SK-N-SH treated with all-trans-retinoic acid at 6 μM for 48 hours (cell line): ENCODE measurements around the gene AATF.

Experiments
- ATAC-seq: fragments of 200-7000 bp; cut with Tn5 transposase; 3 replicates; pipeline ENCODE4 v1.9.1; 2020; ENCODE audit warnings: mild to moderate bottlenecking, moderate library complexity
- ARNTL ChIP-seq: fragments of 450-650 bp; formaldehyde crosslinking; IDR thresholded peaks from 2 replicates; pipeline ENCODE4 v1.5.0; 2020; ENCODE audit warnings: low read depth, mild to moderate bottlenecking, moderate library complexity, borderline replicate concordance
- BACH2 ChIP-seq: fragments of 250-450 bp; sonication (Bioruptor Pico); IDR thresholded peaks from 2 replicates; pipeline ENCODE4 v1.9.0; 2021; ENCODE audit warnings: mild to moderate bottlenecking, borderline replicate concordance
- CSDC2 ChIP-seq: fragments of 250-450 bp; sonication (Bioruptor Pico); IDR thresholded peaks from 2 replicates; pipeline ENCODE4 v1.5.0; 2020; ENCODE audit warnings: mild to moderate bottlenecking, moderate library complexity
- ESRRG ChIP-seq: fragments of 250-450 bp; sonication (Bioruptor Pico); IDR thresholded peaks from 2 replicates; pipeline ENCODE4 v1.6.1; 2021; ENCODE audit warnings: mild to moderate bottlenecking
- GLIS3 ChIP-seq: fragments of 250-450 bp; sonication (Bioruptor Pico); IDR thresholded peaks from 2 replicates; pipeline ENCODE4 v1.5.0; 2020; ENCODE audit warnings: mild to moderate bottlenecking, moderate library complexity
- ISL1 ChIP-seq: fragments of 250-450 bp; sonication (Bioruptor Pico); IDR thresholded peaks from 2 replicates; pipeline ENCODE4 v2.1.2; 2022; ENCODE audit warnings: mild to moderate bottlenecking, moderate library complexity
- OSR1 ChIP-seq: fragments of 250-450 bp; sonication (Bioruptor Pico); IDR thresholded peaks from 2 replicates; pipeline ENCODE4 v1.8.0; 2022; ENCODE audit warnings: moderate library complexity, mild to moderate bottlenecking, inconsistent platforms
- POU6F1 ChIP-seq: fragments of 250-450 bp; sonication (Bioruptor Pico); IDR thresholded peaks from 2 replicates; pipeline ENCODE4 v1.8.0; 2021; ENCODE audit warnings: low read depth, mild to moderate bottlenecking, moderate library complexity, borderline replicate concordance
- PPARA ChIP-seq: fragments of 250-450 bp; sonication (Bioruptor Pico); IDR thresholded peaks from 2 replicates; pipeline ENCODE4 v1.5.0; 2020; ENCODE audit warnings: mild to moderate bottlenecking, borderline replicate concordance
- RARB ChIP-seq: fragments of 250-450 bp; sonication (Bioruptor Pico); IDR thresholded peaks from 2 replicates; pipeline ENCODE4 v1.8.0; 2021; ENCODE audit warnings: mild to moderate bottlenecking, moderate library complexity
- SNAI2 ChIP-seq: fragments of 250-450 bp; sonication (Bioruptor Pico); IDR thresholded peaks from 2 replicates; pipeline ENCODE4 v1.5.0; 2020; ENCODE audit warnings: mild to moderate bottlenecking, moderate library complexity
- TCF4 ChIP-seq: fragments of 250-450 bp; sonication (Bioruptor Pico); IDR thresholded peaks from 2 replicates; pipeline ENCODE4 v1.8.0; 2021; ENCODE audit warnings: mild to moderate bottlenecking, moderate library complexity, borderline replicate concordance
- TOX ChIP-seq: fragments of 250-450 bp; sonication (Bioruptor Pico); IDR thresholded peaks from 2 replicates; pipeline ENCODE4 v1.8.0; 2021; ENCODE audit warnings: mild to moderate bottlenecking, moderate library complexity, borderline replicate concordance
- ZC3H10 ChIP-seq: fragments of 250-450 bp; sonication (Bioruptor Pico); IDR thresholded peaks from 2 replicates; pipeline ENCODE4 v1.5.1; 2021; ENCODE audit warnings: mild to moderate bottlenecking, moderate library complexity
- ZFP3 ChIP-seq: fragments of 250-450 bp; sonication (Bioruptor Pico); IDR thresholded peaks from 2 replicates; pipeline ENCODE4 v1.5.0; 2020; ENCODE audit warnings: mild to moderate bottlenecking, moderate library complexity
- ZFP30 ChIP-seq: fragments of 450-650 bp; formaldehyde crosslinking; IDR thresholded peaks from 2 replicates; pipeline ENCODE4 v1.5.0; 2022; ENCODE audit warnings: mild to moderate bottlenecking, moderate library complexity
- ZNF565 ChIP-seq: fragments of 450-650 bp; formaldehyde crosslinking; conservative IDR thresholded peaks from 2 replicates; pipeline ENCODE4 v1.5.0; 2020; ENCODE audit warnings: low read depth, mild to moderate bottlenecking, moderate library complexity
- ZNF70 ChIP-seq: fragments of 450-650 bp; formaldehyde crosslinking; IDR thresholded peaks from 2 replicates; pipeline ENCODE4 v1.5.0; 2020; ENCODE audit warnings: mild to moderate bottlenecking, moderate library complexity
- ZNF8 ChIP-seq: fragments of 450-650 bp; formaldehyde crosslinking; IDR thresholded peaks from 2 replicates; pipeline ENCODE4 v1.5.0; 2020; ENCODE audit warnings: mild to moderate bottlenecking, moderate library complexity
- TF ChIP-seq, protein P1 (sequence below): fragments of 250-450 bp; sonication (Bioruptor Pico); IDR thresholded peaks from 2 replicates; pipeline ENCODE4 v1.5.0; 2020; ENCODE audit warnings: mild to moderate bottlenecking, moderate library complexity
- TF ChIP-seq, protein P2 (sequence below): fragments of 250-450 bp; sonication (Bioruptor Pico); IDR thresholded peaks from 2 replicates; pipeline ENCODE4 v1.8.0; 2020; ENCODE audit warnings: mild to moderate bottlenecking, moderate library complexity, borderline replicate concordance
- TF ChIP-seq, protein P3 (sequence below): fragments of 250-450 bp; sonication (Bioruptor Pico); IDR thresholded peaks from 2 replicates; pipeline ENCODE4 v1.5.1; 2020; ENCODE audit warnings: low read depth, mild to moderate bottlenecking, moderate library complexity

Gene AATF

DNA sequence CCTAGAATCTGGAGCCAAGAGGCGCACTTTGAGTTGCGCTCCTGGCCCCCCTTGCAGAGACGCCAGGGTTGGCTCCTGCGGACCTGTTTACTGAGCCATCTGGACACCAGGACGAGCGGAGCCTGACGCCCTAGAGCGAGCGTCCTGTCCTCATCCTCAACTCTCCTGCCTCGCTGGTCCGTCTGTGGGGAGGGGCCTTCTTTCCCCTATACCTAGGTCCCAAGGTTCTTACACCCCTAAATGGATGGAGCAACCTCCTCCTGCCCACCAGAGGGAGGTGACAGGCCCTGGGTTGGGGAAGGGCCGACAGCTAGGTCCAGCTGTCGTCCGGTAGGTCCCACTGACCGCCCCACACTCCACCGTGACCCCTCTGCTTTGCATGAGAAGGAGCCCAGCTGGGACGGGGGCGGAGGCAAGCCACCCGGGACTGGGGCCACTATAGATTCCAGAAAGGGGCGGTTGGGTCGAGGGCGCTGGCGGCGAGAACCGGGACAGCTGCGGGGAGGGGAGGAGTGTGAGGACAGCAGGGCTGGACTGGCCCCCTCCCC, 14.5 kb upstream of the AATF start:
- TF ChIP-seq ZNF70 (CRISPR knock-in tag) (no peak), SNAI2 (CRISPR knock-in tag) (no peak), CSDC2 (CRISPR knock-in tag) (no peak), ZNF8 (CRISPR knock-in tag) (no peak)
- ATAC-seq = no peak

DNA sequence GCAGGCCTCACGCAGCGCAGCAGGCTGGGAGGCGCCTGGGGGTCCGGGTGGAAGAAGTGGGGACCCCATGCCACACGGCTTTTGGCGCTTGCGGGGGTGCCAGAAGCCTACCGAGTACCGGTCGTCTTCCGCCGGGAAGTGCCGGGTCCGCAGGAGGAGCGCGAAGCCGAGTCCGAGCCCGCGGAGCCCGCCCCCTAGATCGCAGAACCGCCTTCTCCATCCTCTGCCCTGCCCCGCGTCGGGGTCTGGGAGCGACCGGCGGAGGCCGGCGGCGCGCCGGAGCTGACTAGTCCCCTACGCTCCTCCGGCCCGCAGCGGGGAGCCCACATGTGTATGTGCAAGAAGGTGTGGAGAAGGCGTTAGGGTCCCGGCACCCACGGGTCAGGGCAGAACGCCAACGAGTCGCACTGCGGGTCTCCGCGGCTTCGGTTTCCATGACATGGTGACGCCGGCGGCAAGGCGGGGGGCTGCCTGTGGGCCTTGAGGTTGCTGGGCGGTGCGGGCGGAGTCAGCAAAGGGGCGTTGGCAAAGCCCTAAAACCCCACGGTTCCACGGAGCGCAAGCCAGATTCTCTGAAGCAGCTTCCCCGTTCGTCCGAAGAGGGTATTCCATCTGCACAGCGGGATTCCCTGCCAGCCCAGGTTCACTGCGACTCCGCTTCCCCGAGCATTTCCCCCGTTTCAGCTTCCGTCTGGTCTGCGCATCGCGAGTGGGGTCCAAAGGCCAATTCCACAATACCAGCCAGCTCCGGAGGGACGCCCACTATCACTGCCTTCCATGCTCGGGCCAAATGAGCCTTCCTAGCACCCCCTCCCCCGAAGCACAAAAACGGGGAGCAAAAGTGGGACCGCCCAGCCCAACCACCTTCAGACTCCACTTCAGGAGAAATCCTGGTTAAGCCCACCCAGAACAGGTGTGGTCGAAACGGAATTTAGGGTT, 13.8 kb upstream of the AATF start:
- no peak for TF ChIP-seq ISL1 (CRISPR knock-in tag)
- no peak for TF ChIP-seq ZFP30
- no peak for TF ChIP-seq ARNTL (CRISPR knock-in tag)
- no peak for TF ChIP-seq POU6F1 (CRISPR knock-in tag)
- TF ChIP-seq, protein P1, sequence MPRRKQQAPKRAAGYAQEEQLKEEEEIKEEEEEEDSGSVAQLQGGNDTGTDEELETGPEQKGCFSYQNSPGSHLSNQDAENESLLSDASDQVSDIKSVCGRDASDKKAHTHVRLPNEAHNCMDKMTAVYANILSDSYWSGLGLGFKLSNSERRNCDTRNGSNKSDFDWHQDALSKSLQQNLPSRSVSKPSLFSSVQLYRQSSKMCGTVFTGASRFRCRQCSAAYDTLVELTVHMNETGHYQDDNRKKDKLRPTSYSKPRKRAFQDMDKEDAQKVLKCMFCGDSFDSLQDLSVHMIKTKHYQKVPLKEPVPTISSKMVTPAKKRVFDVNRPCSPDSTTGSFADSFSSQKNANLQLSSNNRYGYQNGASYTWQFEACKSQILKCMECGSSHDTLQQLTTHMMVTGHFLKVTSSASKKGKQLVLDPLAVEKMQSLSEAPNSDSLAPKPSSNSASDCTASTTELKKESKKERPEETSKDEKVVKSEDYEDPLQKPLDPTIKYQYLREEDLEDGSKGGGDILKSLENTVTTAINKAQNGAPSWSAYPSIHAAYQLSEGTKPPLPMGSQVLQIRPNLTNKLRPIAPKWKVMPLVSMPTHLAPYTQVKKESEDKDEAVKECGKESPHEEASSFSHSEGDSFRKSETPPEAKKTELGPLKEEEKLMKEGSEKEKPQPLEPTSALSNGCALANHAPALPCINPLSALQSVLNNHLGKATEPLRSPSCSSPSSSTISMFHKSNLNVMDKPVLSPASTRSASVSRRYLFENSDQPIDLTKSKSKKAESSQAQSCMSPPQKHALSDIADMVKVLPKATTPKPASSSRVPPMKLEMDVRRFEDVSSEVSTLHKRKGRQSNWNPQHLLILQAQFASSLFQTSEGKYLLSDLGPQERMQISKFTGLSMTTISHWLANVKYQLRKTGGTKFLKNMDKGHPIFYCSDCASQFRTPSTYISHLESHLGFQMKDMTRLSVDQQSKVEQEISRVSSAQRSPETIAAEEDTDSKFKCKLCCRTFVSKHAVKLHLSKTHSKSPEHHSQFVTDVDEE (CRISPR knock-in tag) = no peak
- TF ChIP-seq, protein P2, sequence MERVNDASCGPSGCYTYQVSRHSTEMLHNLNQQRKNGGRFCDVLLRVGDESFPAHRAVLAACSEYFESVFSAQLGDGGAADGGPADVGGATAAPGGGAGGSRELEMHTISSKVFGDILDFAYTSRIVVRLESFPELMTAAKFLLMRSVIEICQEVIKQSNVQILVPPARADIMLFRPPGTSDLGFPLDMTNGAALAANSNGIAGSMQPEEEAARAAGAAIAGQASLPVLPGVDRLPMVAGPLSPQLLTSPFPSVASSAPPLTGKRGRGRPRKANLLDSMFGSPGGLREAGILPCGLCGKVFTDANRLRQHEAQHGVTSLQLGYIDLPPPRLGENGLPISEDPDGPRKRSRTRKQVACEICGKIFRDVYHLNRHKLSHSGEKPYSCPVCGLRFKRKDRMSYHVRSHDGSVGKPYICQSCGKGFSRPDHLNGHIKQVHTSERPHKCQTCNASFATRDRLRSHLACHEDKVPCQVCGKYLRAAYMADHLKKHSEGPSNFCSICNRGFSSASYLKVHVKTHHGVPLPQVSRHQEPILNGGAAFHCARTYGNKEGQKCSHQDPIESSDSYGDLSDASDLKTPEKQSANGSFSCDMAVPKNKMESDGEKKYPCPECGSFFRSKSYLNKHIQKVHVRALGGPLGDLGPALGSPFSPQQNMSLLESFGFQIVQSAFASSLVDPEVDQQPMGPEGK (CRISPR knock-in tag) = no peak
- TF ChIP-seq BACH2 (CRISPR knock-in tag) = no peak
- no peak for TF ChIP-seq ZFP3 (CRISPR knock-in tag)
- TF ChIP-seq ZNF70 (CRISPR knock-in tag) = no peak
- no peak for TF ChIP-seq OSR1 (CRISPR knock-in tag)
- no peak for TF ChIP-seq CSDC2 (CRISPR knock-in tag)
- TF ChIP-seq ZNF565 (CRISPR knock-in tag) = no peak
- no peak for TF ChIP-seq ZC3H10 (CRISPR knock-in tag)
- TF ChIP-seq, all 23 proteins: peak for 0
- peak; percentile 47 for ATAC-seq

- ATAC-seq = peak; percentile 15
- TF ChIP-seq ZNF565 (CRISPR knock-in tag) = no peak
- no peak for TF ChIP-seq TCF4 (CRISPR knock-in tag)
- no peak for TF ChIP-seq ZC3H10 (CRISPR knock-in tag)
- TF ChIP-seq BACH2 (CRISPR knock-in tag) = no peak
- TF ChIP-seq SNAI2 (CRISPR knock-in tag) = no peak
- TF ChIP-seq POU6F1 (CRISPR knock-in tag) = no peak
- no peak for TF ChIP-seq OSR1 (CRISPR knock-in tag)
- TF ChIP-seq TOX = no peak
- TF ChIP-seq PPARA (CRISPR knock-in tag) = no peak
- no peak for TF ChIP-seq GLIS3 (CRISPR knock-in tag)
- no peak for TF ChIP-seq RARB (CRISPR knock-in tag)
- TF ChIP-seq ISL1 (CRISPR knock-in tag) = no peak
- no peak for TF ChIP-seq ESRRG (CRISPR knock-in tag)
- TF ChIP-seq, protein P2 (CRISPR knock-in tag) = no peak
- TF ChIP-seq, protein P3, sequence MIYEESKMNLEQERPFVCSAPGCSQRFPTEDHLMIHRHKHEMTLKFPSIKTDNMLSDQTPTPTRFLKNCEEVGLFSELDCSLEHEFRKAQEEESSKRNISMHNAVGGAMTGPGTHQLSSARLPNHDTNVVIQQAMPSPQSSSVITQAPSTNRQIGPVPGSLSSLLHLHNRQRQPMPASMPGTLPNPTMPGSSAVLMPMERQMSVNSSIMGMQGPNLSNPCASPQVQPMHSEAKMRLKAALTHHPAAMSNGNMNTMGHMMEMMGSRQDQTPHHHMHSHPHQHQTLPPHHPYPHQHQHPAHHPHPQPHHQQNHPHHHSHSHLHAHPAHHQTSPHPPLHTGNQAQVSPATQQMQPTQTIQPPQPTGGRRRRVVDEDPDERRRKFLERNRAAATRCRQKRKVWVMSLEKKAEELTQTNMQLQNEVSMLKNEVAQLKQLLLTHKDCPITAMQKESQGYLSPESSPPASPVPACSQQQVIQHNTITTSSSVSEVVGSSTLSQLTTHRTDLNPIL (CRISPR knock-in tag) = no peak
These were observed 12.9 kb upstream of the AATF start for GRCh38 chr17:36935671-36936454.
